ENCODE results near the gene CLDN4. TPM values are rescaled to one million over a fixed set of nuclear protein-coding genes. Genes with fewer than 3 reads are reported as not detected.

The CLDN4 gene
- total RNA-seq, 1 experiment from 2014 or later = 15.6 TPM

DNA sequence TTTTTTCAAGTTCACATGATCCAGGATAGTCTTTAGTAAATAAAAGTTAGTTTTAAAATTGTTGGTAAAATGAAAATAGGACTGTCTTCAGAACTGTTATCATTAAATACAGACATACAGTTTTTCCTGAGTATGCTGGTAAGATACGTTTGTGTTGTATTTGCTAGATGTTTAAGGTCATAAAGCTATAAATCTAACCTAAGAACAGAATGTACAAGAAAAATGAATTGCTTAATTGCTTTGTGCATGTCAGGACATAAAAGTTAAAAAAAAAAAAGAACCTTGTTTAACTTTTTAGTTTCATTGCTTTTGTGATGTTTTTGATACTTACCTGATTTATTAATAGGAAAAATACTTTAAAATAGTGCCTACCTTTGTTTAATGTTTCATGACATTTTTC is 29.2 kb upstream of the CLDN4 start:
- Histone ChIP-seq H3K27ac (ENCODE audit: insufficient read length, low read depth, low read length) (no peak overlapping the region), H3K79me2 (ENCODE audit: insufficient read depth, low read length) (no peaks in the 10 kb centered on the region), H3K14ac (ENCODE audit: insufficient read depth, low read length) (no peak overlapping the region), H2BK5ac (ENCODE audit: insufficient read length, low read length) (no peak overlapping the region), H3K27me3 (ENCODE audit: insufficient read depth, low read length) (no peaks in the 10 kb centered on the region), H2BK20ac (ENCODE audit: low read depth, low read length, poor library complexity, severe bottlenecking) (no peak overlapping the region), H4K91ac (ENCODE audit: insufficient read length, low read depth, low read length) (no peak overlapping the region), H2BK120ac (ENCODE audit: low read depth, low read length, poor library complexity, severe bottlenecking) (no peak overlapping the region), H2AK5ac (ENCODE audit: insufficient read length, low read length) (no peak overlapping the region), H2BK12ac (ENCODE audit: insufficient read length, low read depth, low read length) (no peak overlapping the region), H4K5ac (ENCODE audit: insufficient read length, low read depth, low read length) (no peak overlapping the region), H3K4me2 (ENCODE audit: insufficient read depth, insufficient read length, low read length) (no peak overlapping the region), H3K23me2 (ENCODE audit: insufficient read length, low read depth, low read length, poor library complexity, severe bottlenecking) (no peaks in the 10 kb centered on the region), H3K79me1 (ENCODE audit: insufficient read depth, low read depth, low read length, poor library complexity, severe bottlenecking) (no peaks in the 10 kb centered on the region), H3K9me3 (ENCODE audit: control insufficient read depth, low read depth, low read length) (no peaks in the 10 kb centered on the region), H3K4ac (ENCODE audit: low read depth, low read length) (no peak overlapping the region), H2BK15ac (ENCODE audit: low read depth, low read length) (no peak overlapping the region), H3T11ph (ENCODE audit: low read length) (no peak overlapping the region), H4K8ac (replicated peaks; ENCODE audit: insufficient read length, low read depth, low read length) (no peak overlapping the region), H4K20me1 (ENCODE audit: control insufficient read depth, insufficient read depth, insufficient read length) (no peaks in the 10 kb centered on the region), H3K23ac (ENCODE audit: insufficient read length, low read depth, low read length) (no peak overlapping the region), H3K56ac (ENCODE audit: insufficient read length, low read depth, low read length) (no peak overlapping the region), H2AFZ (ENCODE audit: low read length) (no peak overlapping the region), H3K18ac (ENCODE audit: insufficient read length, low read depth, low read length) (no peak overlapping the region), H3K4me1 (ENCODE audit: insufficient read depth, low read length) (no peaks in the 10 kb centered on the region; the same call in 1 of the 2 replicates), H3K9ac (ENCODE audit: extremely low read depth, insufficient read length, low read length) (no peak overlapping the region)
- WGBS (ENCODE audit: extremely low coverage, insufficient read length, low lambda C conversion rate) = no CpG with 5 or more reads among the region's 1 CpG
- Mint-ChIP-seq H3K27me3 (ENCODE audit: low read depth) (peaks cover 7% of the 10 kb centered on the region), H3K4me3 (no peak overlapping the region), H3K9me3 (peaks cover 0 to 7% of the 10 kb centered on the region in 2 experiments; a peak in 3 of 5 replicates), H3K36me3 (ENCODE audit: insufficient read depth in 1 of 3, low read depth in 3 of 3) (no peaks in the 10 kb centered on the region), H3K27ac (no peak overlapping the region), H3K4me1 (peaks cover 7 to 9% of the 10 kb centered on the region in 2 experiments; a peak in 3 of 4 replicates)
- TF ChIP-seq, protein P1, sequence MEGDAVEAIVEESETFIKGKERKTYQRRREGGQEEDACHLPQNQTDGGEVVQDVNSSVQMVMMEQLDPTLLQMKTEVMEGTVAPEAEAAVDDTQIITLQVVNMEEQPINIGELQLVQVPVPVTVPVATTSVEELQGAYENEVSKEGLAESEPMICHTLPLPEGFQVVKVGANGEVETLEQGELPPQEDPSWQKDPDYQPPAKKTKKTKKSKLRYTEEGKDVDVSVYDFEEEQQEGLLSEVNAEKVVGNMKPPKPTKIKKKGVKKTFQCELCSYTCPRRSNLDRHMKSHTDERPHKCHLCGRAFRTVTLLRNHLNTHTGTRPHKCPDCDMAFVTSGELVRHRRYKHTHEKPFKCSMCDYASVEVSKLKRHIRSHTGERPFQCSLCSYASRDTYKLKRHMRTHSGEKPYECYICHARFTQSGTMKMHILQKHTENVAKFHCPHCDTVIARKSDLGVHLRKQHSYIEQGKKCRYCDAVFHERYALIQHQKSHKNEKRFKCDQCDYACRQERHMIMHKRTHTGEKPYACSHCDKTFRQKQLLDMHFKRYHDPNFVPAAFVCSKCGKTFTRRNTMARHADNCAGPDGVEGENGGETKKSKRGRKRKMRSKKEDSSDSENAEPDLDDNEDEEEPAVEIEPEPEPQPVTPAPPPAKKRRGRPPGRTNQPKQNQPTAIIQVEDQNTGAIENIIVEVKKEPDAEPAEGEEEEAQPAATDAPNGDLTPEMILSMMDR (conservative IDR thresholded peaks at IDR 0.05) = no peak
- DNase-seq = no peak
